IMR-90 (cell line): ENCODE results near the gene KRTAP5-6. TPM values are rescaled to one million over a fixed set of nuclear protein-coding genes. Genes with fewer than 3 reads are reported as not detected.

Source experiments
- ATAC-seq: fragments of 200-7000 bp; cut with Tn5 transposase; 2 replicates; pipeline ENCODE4 v1.9.1; 2020; ENCODE audit warnings: low read depth, mild to moderate bottlenecking, moderate library complexity
- BruUV-seq: library from RNA; stranded (reverse); fragments of 400-500 nt; replicated peaks from 2 replicates; lab custom pipeline; 2021; lab: Mats Ljungman, UMichigan
- CTCF ChIA-PET: fragments of 300-600 bp; formaldehyde crosslinking; extraction: SDS; loops from one replicate; lab custom pipeline; 2021; ENCODE audit warnings: antibody characterized with exemption; lab: Yijun Ruan, JAX
- POLR2A ChIA-PET: fragments of 300-600 bp; sonication (Branson Sonifier 250); formaldehyde crosslinking; loops from one replicate; lab custom pipeline; 2022; ENCODE audit warnings: antibody characterized with exemption; ENCODE audit not compliant: unreplicated experiment; lab: Charles Lee
- DNase-seq: peaks from one replicate; pipeline ENCODE4 v3.0.0; 2013
- H2AFZ ChIP-seq: replicated peaks from 2 replicates; pipeline ENCODE3; 2013; ENCODE audit warnings: low read length, mild to moderate bottlenecking; ENCODE audit not compliant: poor library complexity
- H2AK5ac ChIP-seq: 2 replicates; pipeline ENCODE4 v1.6.1; 2013; ENCODE audit warnings: low read depth, low read length, inconsistent platforms
- H2AK9ac ChIP-seq: replicated peaks from 2 replicates; pipeline ENCODE3; 2013; ENCODE audit warnings: mild to moderate bottlenecking, low read depth, low read length, moderate library complexity; ENCODE audit not compliant: poor library complexity
- H2BK120ac ChIP-seq: 2 replicates; pipeline ENCODE4 v1.6.1; 2013; ENCODE audit warnings: low read depth, low read length, inconsistent platforms
- H2BK15ac ChIP-seq: 3 replicates; pipeline ENCODE4 v1.6.1; 2013; ENCODE audit warnings: low read depth, low read length, inconsistent platforms
- H2BK20ac ChIP-seq: 2 replicates; pipeline ENCODE4 v1.6.1; 2013; ENCODE audit warnings: low read depth, mild to moderate bottlenecking, inconsistent platforms, low read length, moderate library complexity
- H2BK5ac ChIP-seq: 2 replicates; pipeline ENCODE4 v1.6.1; 2013; ENCODE audit warnings: mild to moderate bottlenecking, low read depth, low read length, inconsistent platforms; ENCODE audit not compliant: poor library complexity, severe bottlenecking
- H3K14ac ChIP-seq: replicated peaks from 2 replicates; pipeline ENCODE4 v1.6.1; 2013; ENCODE audit warnings: low read depth, low read length, inconsistent platforms
- H3K18ac ChIP-seq: 2 replicates; pipeline ENCODE4 v1.6.1; 2013; ENCODE audit warnings: low read depth, low read length, control low read depth
- H3K23ac ChIP-seq: 2 replicates; pipeline ENCODE4 v1.6.1; 2013; ENCODE audit warnings: low read depth, low read length, inconsistent platforms
- H3K27ac ChIP-seq: 2 replicates; pipeline ENCODE4 v1.5.1; 2013; ENCODE audit warnings: mild to moderate bottlenecking, control low read depth, low read length; ENCODE audit not compliant: insufficient read depth
- H3K27me3 ChIP-seq: 2 replicates; pipeline ENCODE4 v1.6.1; 2013; ENCODE audit warnings: low read length; ENCODE audit not compliant: control insufficient read depth, insufficient read depth
- H3K36me3 ChIP-seq: 2 replicates; pipeline ENCODE4 v1.6.1; 2013; ENCODE audit warnings: low read length, mixed read lengths; ENCODE audit not compliant: control insufficient read depth, insufficient read depth
- H3K4ac ChIP-seq: 2 replicates; pipeline ENCODE4 v1.6.1; 2013; ENCODE audit warnings: low read depth, low read length, inconsistent platforms
- H3K4me1 ChIP-seq: 2 replicates; pipeline ENCODE4 v1.6.1; 2013; ENCODE audit warnings: low read length, mixed read lengths; ENCODE audit not compliant: control insufficient read depth, insufficient read depth
- H3K4me2 ChIP-seq: 2 replicates; pipeline ENCODE4 v1.6.1; 2013; ENCODE audit warnings: low read depth, mild to moderate bottlenecking, control low read depth, low read length, moderate library complexity
- H3K4me3 ChIP-seq: 2 replicates; pipeline ENCODE4 v1.5.1; 2013; ENCODE audit warnings: low read depth, mild to moderate bottlenecking, control low read depth, low read length, moderate library complexity; ENCODE audit not compliant: insufficient read depth
- H3K56ac ChIP-seq: 2 replicates; pipeline ENCODE4 v1.6.1; 2013; ENCODE audit warnings: low read length, inconsistent platforms; ENCODE audit not compliant: insufficient read depth; ENCODE audit errors: extremely low read depth
- H3K79me1 ChIP-seq, 2 experiments: 2 replicates each; pipeline ENCODE4 v1.6.1; 2013; ENCODE audit warnings: low read length in 2 of 2, inconsistent platforms in 1 of 2, low read depth in 1 of 2
- H3K9ac ChIP-seq: 2 replicates; pipeline ENCODE4 v1.6.1; 2013; ENCODE audit warnings: low read depth, low read length, control low read depth
- H3K9me1 ChIP-seq: 2 replicates; pipeline ENCODE4 v1.6.1; 2013; ENCODE audit warnings: low read length, inconsistent platforms; ENCODE audit not compliant: insufficient read depth
- H3K9me3 ChIP-seq: 2 replicates; pipeline ENCODE4 v1.6.1; 2013; ENCODE audit warnings: low read length; ENCODE audit not compliant: control insufficient read depth, insufficient read depth
- H4K20me1 ChIP-seq: 2 replicates; pipeline ENCODE4 v1.6.1; 2013; ENCODE audit warnings: low read length, inconsistent platforms; ENCODE audit not compliant: insufficient read depth
- H4K5ac ChIP-seq: 2 replicates; pipeline ENCODE4 v1.6.1; 2013; ENCODE audit warnings: mild to moderate bottlenecking, low read depth, low read length, control low read depth
- H4K8ac ChIP-seq, 2 experiments: 2 replicates each; pipeline ENCODE4 v1.6.1; 2013; ENCODE audit warnings: low read depth in 2 of 2, low read length in 2 of 2, control low read depth in 1 of 2, inconsistent platforms in 1 of 2
- H4K91ac ChIP-seq: 2 replicates; pipeline ENCODE4 v1.6.1; 2013; ENCODE audit warnings: low read depth, low read length, inconsistent platforms; ENCODE audit not compliant: insufficient read depth
- BHLHE40 ChIP-seq: fragments of 150-350 bp; IDR thresholded peaks from 2 replicates; pipeline ENCODE4 v1.6.1; 2016; ENCODE audit warnings: mild to moderate bottlenecking, low read depth, low read length
- CEBPB ChIP-seq: IDR thresholded peaks from 2 replicates; pipeline ENCODE4 v1.6.1; 2012; ENCODE audit warnings: low read depth, low read length, improper control_type of control experiment
- CHD1 ChIP-seq: IDR thresholded peaks from 2 replicates; pipeline ENCODE4 v1.6.1; 2012; ENCODE audit warnings: low read depth, low read length, improper control_type of control experiment
- CTCF ChIP-seq: conservative IDR thresholded peaks from 2 replicates; pipeline ENCODE4 v1.5.1; 2012; ENCODE audit warnings: mild to moderate bottlenecking, low read depth, low read length, improper control_type of control experiment
- MAFK ChIP-seq: IDR thresholded peaks from 2 replicates; pipeline ENCODE4 v1.6.1; 2012; ENCODE audit warnings: low read depth, low read length, improper control_type of control experiment
- MAZ ChIP-seq: IDR thresholded peaks from 2 replicates; pipeline ENCODE4 v1.6.1; 2012; ENCODE audit warnings: low read depth, mild to moderate bottlenecking, low read length, improper control_type of control experiment, moderate library complexity, borderline replicate concordance
- NFE2L2 ChIP-seq: fragments of 150-350 bp; IDR thresholded peaks from 2 replicates; pipeline ENCODE4 v1.6.1; 2016; ENCODE audit warnings: low read depth, mild to moderate bottlenecking, low read length
- POLR2A ChIP-seq: IDR thresholded peaks from 2 replicates; pipeline ENCODE4 v1.6.1; 2012; ENCODE audit warnings: mild to moderate bottlenecking, low read depth, low read length
- RAD21 ChIP-seq: IDR thresholded peaks from 2 replicates; pipeline ENCODE4 v1.6.1; 2012; ENCODE audit warnings: low read length, improper control_type of control experiment
- RCOR1 ChIP-seq: IDR thresholded peaks from 2 replicates; pipeline ENCODE4 v1.6.1; 2012; ENCODE audit warnings: mild to moderate bottlenecking, low read length, improper control_type of control experiment; ENCODE audit not compliant: insufficient replicate concordance
- RFX5 ChIP-seq: IDR thresholded peaks from 2 replicates; pipeline ENCODE4 v1.8.0; 2012; ENCODE audit warnings: low read depth, mild to moderate bottlenecking, low read length, moderate library complexity
- SMC3 ChIP-seq: fragments of 150-350 bp; IDR thresholded peaks from 2 replicates; pipeline ENCODE4 v1.6.1; 2016; ENCODE audit warnings: low read depth, mild to moderate bottlenecking, antibody characterized with exemption, low read length, moderate library complexity
- WGBS, 2 experiments: methylation state at CpG; one replicate each; pipeline versions ENCODE4 v1.1.5 to v1.1.7; 2013; ENCODE audit warnings: missing lambda C conversion rate in 2 of 2; ENCODE audit not compliant: insufficient read length in 1 of 2; ENCODE audit errors: extremely low coverage in 2 of 2; 5-methylcytosine and 5-hydroxymethylcytosine counted together
- dilution Hi-C: fragments of 300-500 bp; cut with HindIII; formaldehyde crosslinking; loops from one replicate; pipeline ENCODE4 v1.14.3; 2018; ENCODE audit warnings: low sequenced_read_pairs; ENCODE audit not compliant: unreplicated experiment
- in situ Hi-C: fragments of 300-500 bp; cut with MboI; formaldehyde crosslinking; loops from 3 replicates; pipeline ENCODE4 v1.14.3; 2019; ENCODE audit warnings: low sequenced_read_pairs, inconsistent platforms, mixed read lengths
- intact Hi-C: fragments of 100-400 bp; cut with micrococcal nuclease; formaldehyde crosslinking; loops from 2 replicates; pipeline ENCODE4 v1.10.0; 2022
- polyA plus RNA-seq, 3 experiments: library from polyadenylated mRNA; depleted of rRNA; stranded (reverse); fragments of >200 nt; gene quantifications; 2 replicates each; pipeline ENCODE4 v1.2.3, GENCODE V29; 2012; ENCODE audit warnings: low replicate concordance in 1 of 3
- total RNA-seq: library from RNA; depleted of rRNA; stranded (reverse); fragments of >200 nt; gene quantifications from 2 replicates; pipeline ENCODE4 v1.2.3, GENCODE V29; 2012
- TF ChIP-seq, protein P1 (sequence below): fragments of 150-350 bp; IDR thresholded peaks from 2 replicates; pipeline ENCODE4 v1.6.1; 2017; ENCODE audit warnings: mild to moderate bottlenecking, antibody characterized with exemption, low read length, low read depth
- TF ChIP-seq, protein P2 (sequence below): fragments of 150-350 bp; IDR thresholded peaks from 2 replicates; pipeline ENCODE4 v1.6.1; 2016; ENCODE audit warnings: low read depth, mild to moderate bottlenecking, low read length, moderate library complexity, borderline replicate concordance

KRTAP5-6 gene
- total and polyA plus RNA-seq, 2 of the 4 experiments (the other 2 are of a cell fraction): not detected

DNA sequence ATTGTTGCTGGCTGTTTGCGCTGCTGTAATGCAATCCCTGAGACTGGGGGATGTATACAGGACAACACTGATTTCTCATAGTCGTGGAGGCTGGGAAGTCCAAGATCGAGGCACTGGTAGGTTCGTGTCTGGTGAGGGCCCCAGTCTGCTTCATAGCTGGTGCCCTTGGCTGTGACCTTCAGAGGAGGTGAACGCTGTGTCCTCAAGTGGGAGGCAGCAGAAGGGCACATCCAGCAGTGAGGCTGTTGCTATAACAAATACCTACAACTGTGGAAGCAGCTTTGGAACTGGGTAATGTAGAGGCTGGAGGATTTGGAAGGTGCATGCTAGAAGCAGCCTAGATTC is 46.1 kb upstream of the KRTAP5-6 start (continued):
- TF ChIP-seq MAFK: no peak
- TF ChIP-seq CHD1: no peak
- no peak for TF ChIP-seq CEBPB
- TF ChIP-seq MAZ: no peak

DNA sequence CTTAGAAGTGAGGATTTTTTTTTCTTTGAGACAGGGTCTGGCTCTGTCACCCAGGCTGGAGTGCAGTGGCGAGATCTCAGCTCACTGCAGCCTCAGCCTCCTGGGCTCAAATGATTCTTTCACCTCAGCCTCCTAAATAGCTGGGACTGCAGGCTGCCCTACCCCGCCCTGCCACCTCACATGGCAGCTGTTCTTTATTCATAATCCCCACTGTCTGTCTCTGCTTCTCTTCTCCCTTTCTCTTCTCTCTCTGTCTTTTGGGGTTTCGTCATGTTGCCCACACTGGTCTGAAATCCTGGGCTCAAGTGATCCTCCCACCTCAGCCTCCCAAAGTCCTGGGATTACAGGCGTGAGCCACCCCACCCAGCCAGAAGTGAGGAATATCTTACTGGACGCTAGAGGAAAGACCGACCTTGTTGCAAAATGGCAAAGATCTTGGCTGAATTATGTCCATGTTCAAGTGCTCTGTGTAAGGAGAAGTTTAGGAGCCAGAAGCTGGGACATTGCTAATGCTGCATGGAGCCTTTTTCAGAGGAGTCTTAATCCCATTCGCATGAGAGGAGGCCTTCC is 45.5 kb upstream of the KRTAP5-6 start:
- 60% methylated on average over 1 of the region's 7 CpGs; no CpG with 5 or more reads in 1 of the 2 experiments for WGBS, 2 experiments
- Histone ChIP-seq H2BK5ac (no peak overlapping the region), H2AK9ac (no peak overlapping the region), H3K27me3 (peaks cover 47% of the 10 kb centered on the region), H3K56ac (no peak overlapping the region), H2AK5ac (no peak overlapping the region), H2AFZ (no peak overlapping the region), H3K27ac (no peak overlapping the region), H3K79me1 (no peaks in the 10 kb centered on the region), H2BK15ac (no peak overlapping the region), H3K23ac (no peak overlapping the region), H3K14ac (no peak overlapping the region), H2BK120ac (no peak overlapping the region), H3K4me3 (no peak overlapping the region), H4K8ac (no peak overlapping the region), H4K20me1 (no peaks in the 10 kb centered on the region), H4K91ac (no peak overlapping the region), H3K9ac (no peak overlapping the region), H3K18ac (no peak overlapping the region), H3K36me3 (no peaks in the 10 kb centered on the region), H3K4ac (no peak overlapping the region), H3K9me1 (no peaks in the 10 kb centered on the region), H4K5ac (no peak overlapping the region), H2BK20ac (no peak overlapping the region), H3K9me3 (no peaks in the 10 kb centered on the region), H3K4me2 (no peak overlapping the region), H3K4me1 (no peaks in the 10 kb centered on the region; the same call in 1 of the 2 replicates)
- ChIA-PET CTCF (interaction anchor here (0.6 to 1.6 kb wide), 2 partner anchors 176 to 501 kb away, joined by 3 to 7 read pairs; no protein-coding TSS in a partner anchor), POLR2A (no interaction called here)
- DNase-seq (no peak), ATAC-seq (no peak)
- dilution Hi-C loops: no loop called here
- in situ Hi-C loops: no loop called here
- BruUV-seq: no TSS peak
- intact Hi-C loops: loop anchor here (5.0 kb wide), 1 partner anchor 176 kb away; no protein-coding TSS in a partner anchor
- TF ChIP-seq SMC3 (no peak), CTCF (no peak), RAD21 (no peak), POLR2A (no peak), CEBPB (no peak), NFE2L2 (no peak), BHLHE40 (no peak), RCOR1 (no peak), RFX5 (no peak), MAFK (no peak), CHD1 (no peak)
- TF ChIP-seq, protein P1, sequence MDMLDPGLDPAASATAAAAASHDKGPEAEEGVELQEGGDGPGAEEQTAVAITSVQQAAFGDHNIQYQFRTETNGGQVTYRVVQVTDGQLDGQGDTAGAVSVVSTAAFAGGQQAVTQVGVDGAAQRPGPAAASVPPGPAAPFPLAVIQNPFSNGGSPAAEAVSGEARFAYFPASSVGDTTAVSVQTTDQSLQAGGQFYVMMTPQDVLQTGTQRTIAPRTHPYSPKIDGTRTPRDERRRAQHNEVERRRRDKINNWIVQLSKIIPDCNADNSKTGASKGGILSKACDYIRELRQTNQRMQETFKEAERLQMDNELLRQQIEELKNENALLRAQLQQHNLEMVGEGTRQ: no peak
- TF ChIP-seq, protein P2, sequence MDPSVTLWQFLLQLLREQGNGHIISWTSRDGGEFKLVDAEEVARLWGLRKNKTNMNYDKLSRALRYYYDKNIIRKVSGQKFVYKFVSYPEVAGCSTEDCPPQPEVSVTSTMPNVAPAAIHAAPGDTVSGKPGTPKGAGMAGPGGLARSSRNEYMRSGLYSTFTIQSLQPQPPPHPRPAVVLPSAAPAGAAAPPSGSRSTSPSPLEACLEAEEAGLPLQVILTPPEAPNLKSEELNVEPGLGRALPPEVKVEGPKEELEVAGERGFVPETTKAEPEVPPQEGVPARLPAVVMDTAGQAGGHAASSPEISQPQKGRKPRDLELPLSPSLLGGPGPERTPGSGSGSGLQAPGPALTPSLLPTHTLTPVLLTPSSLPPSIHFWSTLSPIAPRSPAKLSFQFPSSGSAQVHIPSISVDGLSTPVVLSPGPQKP: no peak
